Measurements from ENCODE around the gene CFAP299. TPM values are rescaled to one million over a fixed set of nuclear protein-coding genes. Genes with fewer than 3 reads are reported as not detected.

CFAP299 gene
- total and polyA plus RNA-seq, 4 donors = not detected

DNA sequence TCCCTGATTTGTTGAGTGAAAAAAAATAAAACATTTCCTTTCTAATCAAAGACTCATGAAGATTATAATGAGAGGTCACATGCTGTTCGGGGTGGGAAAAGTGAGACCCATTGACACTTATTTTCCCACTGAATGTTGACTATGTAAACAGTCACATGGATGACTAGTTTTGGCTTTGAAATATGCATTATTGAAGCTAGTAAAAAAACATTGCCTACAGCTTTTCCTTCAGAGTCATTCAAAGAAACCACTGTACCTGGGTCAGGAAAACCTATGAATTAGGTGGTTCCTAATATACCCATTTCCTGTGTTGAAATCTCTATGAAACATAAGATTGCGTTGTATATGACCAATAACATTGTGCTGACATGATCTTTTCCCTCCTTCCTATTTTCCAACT lies 251.2 kb downstream of the CFAP299 start:
- ATAC-seq (ENCODE audit: low FRiP score) = no peak
- 52 to 64% methylated on average over 2 of the region's 2 CpGs for WGBS, 2 donors
- intact Hi-C loops (cut with DNase I) = no loop called here

GRCh38 chr4:80587871-80588385 lies 252.4 kb downstream of the CFAP299 start:
- Histone ChIP-seq H3K27me3 (ENCODE audit: control insufficient read depth in 1 of 2, insufficient read depth in 2 of 2, low read length in 1 of 2) (no peaks in the 10 kb centered on the region), H3K4me1 (ENCODE audit: control insufficient read depth in 1 of 2, insufficient read depth in 2 of 2, low read length in 2 of 2) (no peaks in the 10 kb centered on the region), H3K9me3 (ENCODE audit: control insufficient read depth, low read length) (no peaks in the 10 kb centered on the region), H3K36me3 (ENCODE audit: control insufficient read depth in 1 of 2, insufficient read depth in 2 of 2, low read length in 1 of 2) (no peaks in the 10 kb centered on the region), H3K4me3 (ENCODE audit: low read length in 2 of 2) (no peak overlapping the region), H3K27ac (ENCODE audit: low read depth in 1 of 2, low read length in 2 of 2) (no peak overlapping the region)
- no peak for ATAC-seq (ENCODE audit: low FRiP score)
- intact Hi-C loops (cut with DNase I) = no loop called here
- DNase-seq = no peak
- WGBS, 2 donors = 69 to 75% methylated on average over 2 of the region's 2 CpGs

More for the DNA sequence above, 251.2 kb downstream of the CFAP299 start:
- no peak for DNase-seq
- no peak overlapping the region for H3K27ac ChIP-seq (ENCODE audit: low read depth in 1 of 2, low read length in 2 of 2)
- H3K9me3 ChIP-seq (ENCODE audit: control insufficient read depth, low read length) = no peaks in the 10 kb centered on the region
- no peak overlapping the region for H3K4me3 ChIP-seq (ENCODE audit: low read length in 2 of 2)
- no peaks in the 10 kb centered on the region for H3K27me3 ChIP-seq (ENCODE audit: control insufficient read depth in 1 of 2, insufficient read depth in 2 of 2, low read length in 1 of 2)
- H3K4me1 ChIP-seq (ENCODE audit: control insufficient read depth in 1 of 2, insufficient read depth in 2 of 2, low read length in 2 of 2) = no peaks in the 10 kb centered on the region
- no peaks in the 10 kb centered on the region for H3K36me3 ChIP-seq (ENCODE audit: control insufficient read depth in 1 of 2, insufficient read depth in 2 of 2, low read length in 1 of 2)

DNA sequence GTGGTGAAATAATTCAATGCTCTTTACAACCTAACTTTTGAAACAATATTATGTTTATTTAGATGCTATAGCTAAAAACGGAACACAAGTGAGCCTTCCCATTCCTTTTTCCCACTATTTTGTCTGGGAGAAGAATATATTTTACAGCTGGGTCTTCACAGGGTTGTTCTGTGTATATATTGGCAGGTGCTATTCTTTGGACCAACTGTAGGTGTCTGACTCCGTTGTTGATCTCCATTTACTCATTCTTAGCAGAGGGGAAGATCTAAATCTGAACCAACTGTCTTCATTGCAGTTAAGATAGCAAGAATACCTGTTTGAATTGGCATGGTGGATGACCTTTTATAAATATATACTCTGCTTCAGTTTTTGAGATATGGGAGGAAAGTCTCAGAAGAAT lies 257.4 kb downstream of the CFAP299 start:
- Histone ChIP-seq H3K27ac (ENCODE audit: low read depth in 1 of 2, low read length in 2 of 2) (no peak overlapping the region), H3K27me3 (ENCODE audit: control insufficient read depth in 1 of 2, insufficient read depth in 2 of 2, low read length in 1 of 2) (no peaks in the 10 kb centered on the region), H3K9me3 (ENCODE audit: control insufficient read depth, low read length) (no peaks in the 10 kb centered on the region), H3K4me3 (ENCODE audit: low read length in 2 of 2) (no peak overlapping the region), H3K36me3 (ENCODE audit: control insufficient read depth in 1 of 2, insufficient read depth in 2 of 2, low read length in 1 of 2) (no peaks in the 10 kb centered on the region), H3K4me1 (ENCODE audit: control insufficient read depth in 1 of 2, insufficient read depth in 2 of 2, low read length in 2 of 2) (no peaks in the 10 kb centered on the region)
- intact Hi-C loops (cut with DNase I) = no loop called here
- WGBS, 2 donors = 34 to 35% methylated on average over 2 of the region's 2 CpGs
- ATAC-seq (ENCODE audit: low FRiP score) (no peak), DNase-seq (no peak)

- H3K27me3 ChIP-seq (ENCODE audit: control insufficient read depth in 1 of 2, insufficient read depth in 2 of 2, low read length in 1 of 2) = no peaks in the 10 kb centered on the region
- no peak overlapping the region for H3K27ac ChIP-seq (ENCODE audit: low read depth in 1 of 2, low read length in 2 of 2)
- no peaks in the 10 kb centered on the region for H3K9me3 ChIP-seq (ENCODE audit: control insufficient read depth, low read length)
- intact Hi-C loops (cut with DNase I) = no loop called here
- 82 to 84% methylated on average over 2 of the region's 2 CpGs for WGBS, 2 donors
- ATAC-seq (ENCODE audit: low FRiP score) (no peak), DNase-seq (no peak)
- no peak overlapping the region for H3K4me3 ChIP-seq (ENCODE audit: low read length in 2 of 2)
- H3K36me3 ChIP-seq (ENCODE audit: control insufficient read depth in 1 of 2, insufficient read depth in 2 of 2, low read length in 1 of 2) = no peaks in the 10 kb centered on the region
- no peaks in the 10 kb centered on the region for H3K4me1 ChIP-seq (ENCODE audit: control insufficient read depth in 1 of 2, insufficient read depth in 2 of 2, low read length in 2 of 2)
Measured at GRCh38 chr4:80594701-80595100, 259.2 kb downstream of the CFAP299 start.

- no peaks in the 10 kb centered on the region for H3K27me3 ChIP-seq (ENCODE audit: control insufficient read depth in 1 of 2, insufficient read depth in 2 of 2, low read length in 1 of 2)
- WGBS, 2 donors = 56 to 61% methylated on average over 3 of the region's 3 CpGs
- intact Hi-C loops (cut with DNase I) = no loop called here
- no peaks in the 10 kb centered on the region for H3K4me1 ChIP-seq (ENCODE audit: control insufficient read depth in 1 of 2, insufficient read depth in 2 of 2, low read length in 2 of 2)
- no peaks in the 10 kb centered on the region for H3K9me3 ChIP-seq (ENCODE audit: control insufficient read depth, low read length)
- no peaks in the 10 kb centered on the region for H3K36me3 ChIP-seq (ENCODE audit: control insufficient read depth in 1 of 2, insufficient read depth in 2 of 2, low read length in 1 of 2)
- H3K4me3 ChIP-seq (ENCODE audit: low read length in 2 of 2) = no peak overlapping the region
- ATAC-seq (ENCODE audit: low FRiP score) (no peak), DNase-seq (no peak)
- H3K27ac ChIP-seq (ENCODE audit: low read depth in 1 of 2, low read length in 2 of 2) = no peak overlapping the region
Measured at GRCh38 chr4:80608281-80608980, 272.9 kb downstream of the CFAP299 start.

DNA sequence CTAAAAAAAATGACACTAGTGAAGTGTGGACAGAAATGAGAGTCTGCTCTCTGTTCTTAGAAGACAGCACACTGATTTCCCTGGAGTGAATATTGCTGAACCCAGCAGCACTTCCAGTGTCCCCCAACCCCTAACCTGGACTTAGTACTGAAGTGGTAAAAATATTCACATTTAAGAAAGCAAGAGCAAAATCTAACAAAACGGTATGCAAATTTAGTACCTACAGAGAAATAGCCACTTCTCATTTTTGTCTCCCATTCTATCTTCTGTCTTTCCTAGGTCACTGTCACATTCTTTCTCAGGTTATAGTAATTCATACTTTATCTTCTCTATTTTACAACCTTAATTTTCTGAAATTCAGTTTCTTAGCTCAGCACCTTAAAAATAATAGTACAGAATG lies 274.7 kb downstream of the CFAP299 start:
- H3K4me1 ChIP-seq (ENCODE audit: control insufficient read depth in 1 of 2, insufficient read depth in 2 of 2, low read length in 2 of 2) = no peaks in the 10 kb centered on the region
- intact Hi-C loops (cut with DNase I) = no loop called here
- 87% methylated on average over 1 of the region's 1 CpG for WGBS, 2 donors
- no peak overlapping the region for H3K27ac ChIP-seq (ENCODE audit: low read depth in 1 of 2, low read length in 2 of 2)
- ATAC-seq (ENCODE audit: low FRiP score) (no peak), DNase-seq (no peak)
- H3K4me3 ChIP-seq (ENCODE audit: low read length in 2 of 2) = no peak overlapping the region
- H3K27me3 ChIP-seq (ENCODE audit: control insufficient read depth in 1 of 2, insufficient read depth in 2 of 2, low read length in 1 of 2) = no peaks in the 10 kb centered on the region
- H3K9me3 ChIP-seq (ENCODE audit: control insufficient read depth, low read length) = no peaks in the 10 kb centered on the region
- no peaks in the 10 kb centered on the region for H3K36me3 ChIP-seq (ENCODE audit: control insufficient read depth in 1 of 2, insufficient read depth in 2 of 2, low read length in 1 of 2)

GRCh38 chr4:80610845-80611677 lies 275.5 kb downstream of the CFAP299 start:
- Histone ChIP-seq H3K27me3 (ENCODE audit: control insufficient read depth in 1 of 2, insufficient read depth in 2 of 2, low read length in 1 of 2) (no peaks in the 10 kb centered on the region), H3K36me3 (ENCODE audit: control insufficient read depth in 1 of 2, insufficient read depth in 2 of 2, low read length in 1 of 2) (no peaks in the 10 kb centered on the region), H3K4me3 (ENCODE audit: low read length in 2 of 2) (no peak overlapping the region), H3K9me3 (ENCODE audit: control insufficient read depth, low read length) (no peaks in the 10 kb centered on the region), H3K4me1 (ENCODE audit: control insufficient read depth in 1 of 2, insufficient read depth in 2 of 2, low read length in 2 of 2) (no peaks in the 10 kb centered on the region), H3K27ac (ENCODE audit: low read depth in 1 of 2, low read length in 2 of 2) (no peak overlapping the region)
- DNase-seq (no peak), ATAC-seq (ENCODE audit: low FRiP score) (no peak)
- WGBS, 2 donors = 2 to 5% methylated on average over 3 of the region's 3 CpGs
- intact Hi-C loops (cut with DNase I) = no loop called here

DNA sequence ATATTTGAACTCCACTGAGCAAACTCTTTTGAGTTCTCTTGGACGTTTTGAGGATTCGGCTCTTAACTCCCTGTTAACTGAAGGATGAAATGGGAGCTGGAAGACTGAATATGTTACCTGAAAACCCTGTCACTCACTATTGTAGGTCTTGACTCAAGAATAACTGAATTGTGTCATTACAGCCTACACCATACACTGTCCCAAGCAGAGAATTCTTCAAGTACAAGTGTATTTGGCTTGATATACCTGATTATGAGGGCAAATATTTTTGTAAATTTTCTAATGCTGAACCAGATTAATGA lies 276.1 kb downstream of the CFAP299 start:
- H3K27ac ChIP-seq (ENCODE audit: low read depth in 1 of 2, low read length in 2 of 2) = no peak overlapping the region
- intact Hi-C loops (cut with DNase I) = no loop called here
- H3K4me1 ChIP-seq (ENCODE audit: control insufficient read depth in 1 of 2, insufficient read depth in 2 of 2, low read length in 2 of 2) = no peaks in the 10 kb centered on the region
- ATAC-seq (ENCODE audit: low FRiP score) = no peak
- H3K36me3 ChIP-seq (ENCODE audit: control insufficient read depth in 1 of 2, insufficient read depth in 2 of 2, low read length in 1 of 2) = no peaks in the 10 kb centered on the region
- 50 to 56% methylated on average over 2 of the region's 2 CpGs for WGBS, 2 donors
- no peak overlapping the region for H3K4me3 ChIP-seq (ENCODE audit: low read length in 2 of 2)
- no peaks in the 10 kb centered on the region for H3K27me3 ChIP-seq (ENCODE audit: control insufficient read depth in 1 of 2, insufficient read depth in 2 of 2, low read length in 1 of 2)
- H3K9me3 ChIP-seq (ENCODE audit: control insufficient read depth, low read length) = no peaks in the 10 kb centered on the region
- no peak for DNase-seq

DNA sequence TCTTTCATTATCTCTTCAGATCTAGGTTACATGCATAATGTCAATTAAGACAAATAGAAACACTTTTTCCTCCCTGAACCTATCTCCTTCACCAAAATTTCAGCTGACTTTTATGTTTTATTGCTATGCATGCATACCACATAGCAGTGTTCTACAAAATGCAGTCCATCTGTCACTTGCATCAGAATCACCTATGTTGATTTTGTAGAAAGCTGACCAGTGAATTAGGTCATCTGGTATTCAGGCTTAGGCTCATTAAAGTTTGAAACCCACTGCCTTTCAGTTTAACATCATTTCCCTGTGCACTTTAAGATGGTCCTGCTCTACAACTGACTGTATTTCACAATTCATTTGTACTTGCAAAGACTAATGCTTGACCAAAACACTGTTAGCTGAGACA lies 277.9 kb downstream of the CFAP299 start:
- DNase-seq = no peak
- no peaks in the 10 kb centered on the region for H3K27me3 ChIP-seq (ENCODE audit: control insufficient read depth in 1 of 2, insufficient read depth in 2 of 2, low read length in 1 of 2)
- no peaks in the 10 kb centered on the region for H3K4me1 ChIP-seq (ENCODE audit: control insufficient read depth in 1 of 2, insufficient read depth in 2 of 2, low read length in 2 of 2)
- no peak overlapping the region for H3K27ac ChIP-seq (ENCODE audit: low read depth in 1 of 2, low read length in 2 of 2)
- intact Hi-C loops (cut with DNase I) = no loop called here
- ATAC-seq (ENCODE audit: low FRiP score) = no peak
- H3K4me3 ChIP-seq (ENCODE audit: low read length in 2 of 2) = no peak overlapping the region
- H3K36me3 ChIP-seq (ENCODE audit: control insufficient read depth in 1 of 2, insufficient read depth in 2 of 2, low read length in 1 of 2) = no peaks in the 10 kb centered on the region
- no peaks in the 10 kb centered on the region for H3K9me3 ChIP-seq (ENCODE audit: control insufficient read depth, low read length)

Data from aorta (tissue), 5 donors.